Fibroblast of skin of left biceps (primary cell): Measurements from ENCODE around the gene NCAPH2.

Experiments
- DNase-seq, 2 experiments: peaks; one replicate each; pipeline ENCODE4 v3.0.0-alpha.2; 2013; ENCODE audit warnings: low read depth in 2 of 2

Gene NCAPH2

GRCh38 chr22:50573491-50574382, 65.7 kb downstream of the NCAPH2 start:
- no peak for DNase-seq

GRCh38 chr22:50574383-50574755, 66.3 kb downstream of the NCAPH2 start:
- DNase-seq: no peak
